ENCODE data around the gene CD86. TPM values are rescaled to one million over a fixed set of nuclear protein-coding genes. Genes with fewer than 3 reads are reported as not detected.

The CD86 gene
- total RNA-seq, 1 donor from 2014 or later = 0.34 TPM

DNA sequence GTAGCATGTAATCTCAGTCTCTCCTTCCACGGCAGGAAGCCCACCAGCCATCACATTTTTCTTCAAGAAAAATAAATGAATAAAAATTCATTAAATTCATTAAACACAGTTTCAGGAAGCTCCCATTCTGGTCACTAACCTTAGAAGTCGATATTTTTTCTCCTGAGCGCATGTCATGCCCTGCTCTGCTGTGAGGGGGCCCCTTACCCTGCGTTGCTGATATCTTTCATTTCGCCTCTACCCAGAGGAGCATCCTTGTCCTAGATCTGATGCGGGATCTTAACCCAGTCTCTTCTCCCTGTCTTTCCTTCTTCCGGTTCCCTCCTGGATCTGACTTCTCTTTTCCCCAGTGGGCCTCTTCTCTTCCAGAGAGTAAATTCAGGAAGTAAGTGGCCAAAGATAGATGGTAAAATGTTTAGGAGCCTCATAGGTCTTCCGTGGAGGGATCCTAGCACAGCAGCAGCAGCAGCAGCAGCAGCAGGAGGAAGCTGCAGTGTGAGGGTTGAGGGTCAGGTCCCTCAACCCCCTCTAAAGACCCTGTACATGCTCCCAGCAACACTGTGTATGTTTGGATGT is 31.7 kb upstream of the CD86 start:
- Mint-ChIP-seq H3K9me3 (no peaks in the 10 kb centered on the region), H3K27me3 (ENCODE audit: low read depth) (peaks cover 15% of the 10 kb centered on the region), H3K4me1 (peaks cover 10% of the 10 kb centered on the region), H3K4me3 (peak overlapping the region; percentile 7), H3K36me3 (no peaks in the 10 kb centered on the region), H3K27ac (no peak overlapping the region)
- DNase-seq (ENCODE audit: low spot score in 2 of 2, unreplicated experiment in 2 of 2) = no peak
- TF ChIP-seq, protein P1, sequence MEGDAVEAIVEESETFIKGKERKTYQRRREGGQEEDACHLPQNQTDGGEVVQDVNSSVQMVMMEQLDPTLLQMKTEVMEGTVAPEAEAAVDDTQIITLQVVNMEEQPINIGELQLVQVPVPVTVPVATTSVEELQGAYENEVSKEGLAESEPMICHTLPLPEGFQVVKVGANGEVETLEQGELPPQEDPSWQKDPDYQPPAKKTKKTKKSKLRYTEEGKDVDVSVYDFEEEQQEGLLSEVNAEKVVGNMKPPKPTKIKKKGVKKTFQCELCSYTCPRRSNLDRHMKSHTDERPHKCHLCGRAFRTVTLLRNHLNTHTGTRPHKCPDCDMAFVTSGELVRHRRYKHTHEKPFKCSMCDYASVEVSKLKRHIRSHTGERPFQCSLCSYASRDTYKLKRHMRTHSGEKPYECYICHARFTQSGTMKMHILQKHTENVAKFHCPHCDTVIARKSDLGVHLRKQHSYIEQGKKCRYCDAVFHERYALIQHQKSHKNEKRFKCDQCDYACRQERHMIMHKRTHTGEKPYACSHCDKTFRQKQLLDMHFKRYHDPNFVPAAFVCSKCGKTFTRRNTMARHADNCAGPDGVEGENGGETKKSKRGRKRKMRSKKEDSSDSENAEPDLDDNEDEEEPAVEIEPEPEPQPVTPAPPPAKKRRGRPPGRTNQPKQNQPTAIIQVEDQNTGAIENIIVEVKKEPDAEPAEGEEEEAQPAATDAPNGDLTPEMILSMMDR (IDR thresholded peaks at IDR 0.05; ENCODE audit: unreplicated experiment) = no peak

DNA sequence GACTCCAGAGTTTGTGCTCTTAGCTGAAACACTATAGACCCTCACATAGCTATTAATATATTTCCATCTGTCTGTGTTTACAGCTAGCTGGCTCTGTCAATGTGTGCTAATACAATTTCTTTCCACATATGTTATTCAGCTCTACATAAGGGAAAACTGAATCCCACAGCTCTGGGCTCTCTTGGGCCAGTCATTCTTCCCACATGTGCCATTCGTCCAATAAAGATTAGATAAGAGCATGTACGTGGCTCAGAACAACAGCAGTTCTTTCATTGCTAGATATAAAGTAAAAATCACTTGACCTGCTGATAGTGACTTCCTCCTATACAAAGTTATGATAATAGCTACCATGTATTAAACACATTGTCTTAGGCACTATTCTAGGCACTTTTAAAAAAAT is 30.4 kb upstream of the CD86 start:
- H3K4me1 Mint-ChIP-seq = peaks cover 10% of the 10 kb centered on the region
- H3K27me3 Mint-ChIP-seq (ENCODE audit: low read depth) = peaks cover 15% of the 10 kb centered on the region
- no peak overlapping the region for H3K4me3 Mint-ChIP-seq
- no peak for DNase-seq (ENCODE audit: low spot score in 2 of 2, unreplicated experiment in 2 of 2)
- H3K9me3 Mint-ChIP-seq = no peaks in the 10 kb centered on the region
- H3K27ac Mint-ChIP-seq = no peak overlapping the region
- H3K36me3 Mint-ChIP-seq = no peaks in the 10 kb centered on the region
- TF ChIP-seq, protein P1 (IDR thresholded peaks at IDR 0.05; ENCODE audit: unreplicated experiment) = no peak

DNA sequence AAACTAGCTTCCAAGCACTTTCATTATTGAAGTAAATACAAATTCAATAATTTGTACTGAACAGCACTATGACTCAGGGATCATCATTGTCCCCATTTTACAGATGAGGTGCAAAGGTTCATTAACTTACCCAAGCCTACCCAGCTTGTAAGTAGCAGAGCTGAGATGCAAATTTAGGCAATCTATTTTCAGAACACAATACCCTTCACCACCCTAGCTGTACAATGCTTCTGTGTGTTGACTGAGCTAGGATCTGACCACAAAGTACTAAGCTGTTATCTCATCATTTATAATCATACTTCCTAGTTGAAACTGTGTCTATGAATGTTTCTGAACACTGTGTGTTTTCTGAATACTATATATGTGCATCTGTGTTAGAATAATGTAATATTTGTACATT is 29.9 kb upstream of the CD86 start:
- Mint-ChIP-seq H3K27ac (no peak overlapping the region), H3K9me3 (no peaks in the 10 kb centered on the region), H3K36me3 (no peaks in the 10 kb centered on the region), H3K27me3 (ENCODE audit: low read depth) (peaks cover 14% of the 10 kb centered on the region), H3K4me3 (no peak overlapping the region), H3K4me1 (peaks cover 10% of the 10 kb centered on the region)
- no peak for DNase-seq (ENCODE audit: low spot score in 2 of 2, unreplicated experiment in 2 of 2)
- TF ChIP-seq, protein P1 (IDR thresholded peaks at IDR 0.05; ENCODE audit: unreplicated experiment) = no peak

DNA sequence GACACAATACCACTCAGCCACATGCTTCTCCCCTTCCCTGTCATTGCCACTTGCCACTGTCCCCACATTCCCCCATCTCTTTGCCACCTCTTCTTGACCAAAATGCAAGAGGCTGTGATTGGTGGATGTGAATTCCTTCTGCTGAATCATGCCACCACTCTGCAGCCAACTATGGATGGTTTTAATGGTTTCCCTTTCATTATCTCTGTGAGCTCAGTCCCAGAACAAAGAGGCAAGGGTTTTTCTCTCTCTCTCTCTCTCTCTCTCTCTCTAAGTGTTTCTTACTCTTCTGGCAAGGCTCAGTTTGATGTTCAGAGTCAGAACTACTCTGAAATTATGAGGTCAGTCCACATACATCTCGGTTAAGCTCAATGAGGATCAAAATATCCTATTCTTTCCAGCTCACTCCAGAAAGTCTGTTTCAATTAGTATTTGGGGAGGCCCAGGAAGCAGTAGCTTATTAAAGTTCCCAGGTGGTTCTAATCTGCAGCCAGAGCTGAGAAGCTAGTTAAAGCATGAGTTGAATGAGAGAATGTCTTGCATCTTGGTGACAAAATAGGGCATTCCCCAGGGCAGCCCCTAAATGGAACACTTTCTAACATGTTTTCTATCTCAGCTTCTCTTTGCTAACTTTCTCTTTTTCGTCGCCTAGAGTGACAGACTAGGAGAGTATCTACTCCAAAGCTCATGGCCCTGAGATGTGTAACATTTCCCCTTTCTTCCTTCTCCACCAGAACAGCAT is 24.6 kb upstream of the CD86 start:
- Mint-ChIP-seq H3K4me1 (no peaks in the 10 kb centered on the region), H3K36me3 (no peaks in the 10 kb centered on the region), H3K9me3 (peaks cover 2% of the 10 kb centered on the region), H3K27me3 (ENCODE audit: low read depth) (no peaks in the 10 kb centered on the region), H3K27ac (no peak overlapping the region), H3K4me3 (no peak overlapping the region)
- DNase-seq (ENCODE audit: low spot score in 2 of 2, unreplicated experiment in 2 of 2) = no peak
- TF ChIP-seq, protein P1 (IDR thresholded peaks at IDR 0.05; ENCODE audit: unreplicated experiment) = no peak

DNA sequence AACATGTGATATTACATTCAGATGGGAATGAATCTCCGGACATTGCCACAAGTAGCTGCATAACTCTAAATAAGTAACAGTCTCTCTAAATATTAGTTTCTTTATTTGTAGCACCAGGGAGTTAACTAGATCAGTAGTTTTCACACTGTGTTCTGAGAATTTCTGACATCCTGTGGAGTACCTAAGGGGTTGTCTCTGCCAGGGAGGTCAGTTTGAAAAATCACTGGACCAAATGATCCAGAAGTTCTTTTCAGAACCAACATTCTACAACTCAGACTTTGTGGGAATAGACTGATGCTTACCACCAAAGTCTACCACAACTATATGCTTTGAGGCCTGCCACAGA is 24.1 kb upstream of the CD86 start:
- H3K4me3 Mint-ChIP-seq = no peak overlapping the region
- H3K27me3 Mint-ChIP-seq (ENCODE audit: low read depth) = no peaks in the 10 kb centered on the region
- TF ChIP-seq, protein P1 (IDR thresholded peaks at IDR 0.05; ENCODE audit: unreplicated experiment) = no peak
- no peak overlapping the region for H3K27ac Mint-ChIP-seq
- no peaks in the 10 kb centered on the region for H3K36me3 Mint-ChIP-seq
- no peaks in the 10 kb centered on the region for H3K4me1 Mint-ChIP-seq
- no peak for DNase-seq (ENCODE audit: low spot score in 2 of 2, unreplicated experiment in 2 of 2)
- peaks cover 8% of the 10 kb centered on the region for H3K9me3 Mint-ChIP-seq
